GM19463 (cell line): Measurements from ENCODE around the gene PSMD12.
"Not testable (repeated sequence)": the region's sequence is repeated elsewhere in the genome, so short reads cannot be mapped to it uniquely, and the experiment has no call there.

ENCODE experiments used
- ATAC-seq: cut with Tn5 transposase; IDR thresholded peaks from one replicate; pipeline ENCODE4 v1.9.1; 2021; ENCODE audit warnings: mild to moderate bottlenecking, moderate library complexity; ENCODE audit not compliant: unreplicated experiment

Gene PSMD12

DNA sequence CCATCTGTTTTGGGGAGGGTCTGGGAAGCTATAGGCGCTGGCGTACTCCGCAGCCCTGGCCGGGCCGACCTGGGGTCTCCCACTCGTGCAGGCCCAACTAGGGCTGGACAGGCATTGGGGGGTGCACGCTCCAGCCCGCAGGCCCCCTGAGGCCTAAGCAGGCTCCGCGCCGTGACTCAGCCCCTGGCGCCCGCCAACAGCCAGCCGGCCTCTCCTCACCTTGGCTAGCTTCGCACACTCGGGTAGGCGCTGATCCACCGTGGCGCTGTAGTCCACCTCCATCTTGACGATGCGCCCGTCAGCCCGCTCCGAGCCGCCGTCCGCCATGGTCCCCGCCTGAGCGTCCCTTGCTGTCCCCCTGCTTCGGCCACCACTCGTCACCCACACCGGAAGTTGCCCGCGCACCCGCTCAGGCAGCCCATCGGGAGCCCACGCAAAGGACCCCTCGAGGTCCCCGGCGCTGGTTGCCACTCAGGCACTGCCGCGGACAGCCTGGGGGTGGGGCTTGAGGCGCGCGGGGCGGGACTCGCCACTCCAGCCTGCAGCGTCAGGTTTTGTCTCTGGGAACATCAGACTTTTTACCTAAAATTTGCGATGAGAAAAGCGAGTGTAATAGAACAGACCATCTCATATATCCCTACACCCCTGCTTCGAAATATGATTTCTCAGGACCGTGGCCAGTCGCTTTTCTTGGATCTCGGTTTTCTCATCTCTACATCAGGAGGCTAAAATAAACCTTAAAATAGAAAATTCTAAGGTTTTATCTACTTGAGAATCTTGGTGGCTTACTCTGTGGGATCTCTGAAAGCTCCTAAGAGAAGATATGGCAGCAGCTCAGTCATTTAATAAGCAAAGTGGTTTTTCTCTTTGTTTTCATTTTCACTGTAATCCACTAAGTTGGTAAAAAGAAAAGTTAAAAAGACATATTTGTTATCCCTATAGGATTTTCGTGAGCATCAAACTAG, at the start of gene PSMD12:
Gene PSMD12, minus strand, starts transcription at position 385 of the 965 bp plus-strand sequence. Its CDS starts 58 bp downstream, at position 327.
- peak; percentile 93 for ATAC-seq

DNA sequence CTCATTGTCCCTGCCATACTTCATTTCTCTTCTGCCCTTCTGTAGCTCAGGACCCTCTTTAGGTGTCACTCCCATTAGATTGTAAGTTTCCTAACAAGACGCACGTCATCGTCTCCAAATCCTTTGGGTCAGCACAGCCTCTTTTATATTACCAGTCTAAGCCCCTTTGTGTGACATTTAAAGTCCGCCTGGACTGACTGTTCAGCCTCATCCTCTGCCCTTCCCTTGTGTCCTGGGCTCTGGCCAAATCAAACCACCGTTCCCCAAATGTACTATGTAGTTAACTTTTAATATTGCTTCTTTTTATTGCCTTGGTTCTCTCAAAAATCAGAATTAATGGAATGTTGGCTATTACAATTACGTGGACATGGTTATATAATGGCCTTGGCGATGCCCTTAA, 48.9 kb upstream of the PSMD12 start:
- no peak for ATAC-seq

DNA sequence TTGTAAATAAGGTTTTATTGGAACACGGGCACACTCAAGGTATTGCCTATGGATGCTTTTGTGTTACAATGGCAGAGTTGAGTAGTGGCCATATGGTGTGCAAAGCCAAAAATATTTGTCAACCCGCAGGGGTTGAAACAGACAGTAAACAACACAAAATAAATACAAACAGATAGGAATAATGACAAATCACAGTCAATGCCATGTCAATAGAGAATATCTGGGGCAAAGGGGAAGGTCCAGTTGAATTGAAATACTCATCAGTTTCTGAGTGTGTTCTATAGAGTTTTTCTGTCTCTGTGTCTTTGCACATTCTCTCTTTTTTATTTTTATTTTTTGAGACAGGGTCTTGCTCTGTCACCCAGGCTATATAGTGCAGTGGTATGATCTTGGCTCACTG, 48.2 kb upstream of the PSMD12 start:
- ATAC-seq = no peak

DNA sequence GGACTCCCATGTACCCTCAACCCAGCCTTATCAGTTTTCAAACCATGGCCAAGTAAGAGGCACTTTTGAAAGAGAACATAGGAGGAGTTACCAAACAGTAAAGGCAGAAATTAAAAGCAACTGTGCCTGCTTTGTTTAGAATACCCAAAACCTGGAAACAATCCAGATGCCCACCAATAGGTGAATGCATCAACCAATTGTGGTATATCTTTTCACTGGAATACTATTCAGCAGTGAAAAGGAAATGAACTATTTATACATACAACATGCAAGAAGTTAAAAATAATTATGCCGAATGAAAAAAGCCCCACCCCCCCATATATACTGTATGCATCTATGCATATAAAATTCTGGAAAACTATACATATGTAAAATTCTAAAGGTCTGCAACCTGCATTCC, 47.8 kb upstream of the PSMD12 start:
- ATAC-seq = no peak

DNA sequence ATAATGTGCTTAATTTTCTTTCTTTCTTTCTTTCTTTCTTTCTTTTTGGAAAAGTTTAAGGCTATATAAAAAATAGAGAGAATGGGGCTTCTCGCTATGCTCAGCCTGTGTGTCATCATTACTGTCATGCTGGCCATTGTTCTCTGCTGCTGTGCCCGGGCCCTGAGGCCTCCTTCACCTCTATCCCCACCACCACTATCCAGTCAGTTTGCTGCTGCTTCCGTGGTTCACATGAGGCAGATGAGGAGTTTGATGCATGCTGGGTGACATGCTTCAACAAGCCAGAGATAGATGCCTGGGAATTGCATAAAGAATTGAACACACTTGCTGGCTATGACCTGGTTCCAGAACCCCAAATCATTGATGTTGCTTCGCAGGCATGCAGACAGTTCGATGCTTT, 47.0 kb upstream of the PSMD12 start:
- ATAC-seq = no peak

DNA sequence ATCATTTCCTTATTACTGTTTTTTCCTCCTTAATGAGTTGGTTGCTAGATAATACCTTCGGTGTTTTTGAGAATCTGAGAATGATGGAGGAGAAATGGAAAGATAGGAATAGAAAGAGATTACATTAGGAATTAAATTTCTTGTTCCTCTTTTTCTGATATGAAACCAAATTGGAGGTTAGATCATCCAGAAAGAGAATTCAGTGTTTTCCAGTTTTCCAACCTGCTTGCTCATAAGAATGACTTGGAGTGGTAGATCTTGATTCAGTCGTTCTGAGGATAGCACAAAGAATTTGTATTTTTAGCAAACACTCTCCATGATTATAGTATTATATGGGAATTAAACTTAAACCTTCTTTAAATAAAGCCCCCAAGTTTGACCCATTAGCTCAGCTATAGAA, 46.6 kb upstream of the PSMD12 start:
- no peak for ATAC-seq

DNA sequence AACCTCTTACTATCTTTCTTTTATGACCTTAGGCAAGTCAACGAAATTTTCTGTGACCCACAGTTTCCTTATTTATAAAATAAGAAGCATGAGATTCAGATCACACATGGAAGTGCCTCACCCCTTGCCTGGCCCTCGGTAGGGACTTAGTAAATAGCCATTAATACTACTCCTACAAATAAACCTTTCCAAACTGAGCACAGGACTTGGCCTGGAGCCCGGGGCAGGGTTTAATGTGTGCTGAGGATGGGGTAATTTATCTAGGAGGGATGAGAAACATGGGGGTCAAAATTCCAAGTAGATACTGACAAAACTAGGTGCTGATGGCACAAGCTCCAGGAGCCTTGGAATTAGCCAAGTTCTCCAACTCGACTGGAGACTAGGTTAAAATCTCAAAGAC, 45.7 kb upstream of the PSMD12 start:
- ATAC-seq = no peak

DNA sequence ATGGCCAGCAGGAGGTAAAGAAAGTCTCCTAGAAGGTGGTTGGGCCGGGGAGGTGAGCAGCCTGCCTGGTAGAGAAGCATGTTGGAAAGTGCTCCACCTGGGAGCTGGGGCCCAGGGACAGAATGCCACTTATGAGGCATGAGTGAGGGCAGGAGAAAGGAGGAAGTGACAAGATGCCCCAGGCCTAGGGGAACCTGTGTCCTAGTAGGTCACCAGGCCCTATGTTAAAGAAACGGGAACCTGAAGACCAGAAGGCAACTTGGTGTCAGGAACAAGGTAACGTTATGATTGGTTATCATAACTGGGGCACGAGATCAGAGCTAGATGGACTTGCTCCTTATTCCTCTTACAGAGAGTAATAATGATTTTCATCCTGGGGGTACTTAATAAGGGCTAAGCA, 45.0 kb upstream of the PSMD12 start:
- no peak for ATAC-seq

DNA sequence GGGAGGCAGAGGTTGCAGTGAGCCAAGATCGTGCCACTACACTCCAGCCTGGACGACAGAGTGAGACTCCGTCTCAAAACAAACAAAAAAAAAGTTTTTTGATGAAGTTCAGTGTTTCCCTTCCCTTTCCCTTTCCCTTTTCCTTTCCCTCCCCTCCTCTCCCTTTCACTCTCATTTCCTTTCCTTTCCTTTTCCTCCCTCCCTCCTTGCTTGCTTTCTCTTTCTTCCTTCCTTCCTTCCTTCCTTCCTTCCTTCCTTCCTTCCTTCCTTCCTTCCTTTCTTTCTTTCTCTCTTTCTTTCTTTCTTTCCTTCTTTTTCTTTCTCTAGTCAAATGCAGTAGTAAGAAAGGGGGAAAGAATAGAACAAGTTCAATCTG, 42.1 kb upstream of the PSMD12 start:
- not testable (repeated sequence) for ATAC-seq

DNA sequence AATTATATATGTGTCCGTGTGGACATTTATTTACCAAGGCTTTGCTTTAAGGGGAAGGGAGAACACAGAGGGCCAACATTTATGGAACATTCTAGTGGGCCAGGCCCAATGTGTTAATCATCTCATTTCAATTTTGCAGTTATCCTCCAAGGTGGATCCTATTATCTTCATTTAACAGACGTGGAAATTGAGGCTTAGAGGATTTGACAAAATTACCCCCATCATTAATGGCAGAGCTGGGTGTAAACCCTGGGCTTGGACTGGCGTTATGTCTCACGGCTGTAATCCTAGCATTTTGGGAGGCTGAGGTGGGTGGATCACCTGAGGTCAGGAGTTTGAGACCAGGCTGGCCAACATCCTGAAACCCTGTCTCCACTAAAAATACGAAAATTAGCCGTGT, 37.1 kb upstream of the PSMD12 start:
- no peak for ATAC-seq

DNA sequence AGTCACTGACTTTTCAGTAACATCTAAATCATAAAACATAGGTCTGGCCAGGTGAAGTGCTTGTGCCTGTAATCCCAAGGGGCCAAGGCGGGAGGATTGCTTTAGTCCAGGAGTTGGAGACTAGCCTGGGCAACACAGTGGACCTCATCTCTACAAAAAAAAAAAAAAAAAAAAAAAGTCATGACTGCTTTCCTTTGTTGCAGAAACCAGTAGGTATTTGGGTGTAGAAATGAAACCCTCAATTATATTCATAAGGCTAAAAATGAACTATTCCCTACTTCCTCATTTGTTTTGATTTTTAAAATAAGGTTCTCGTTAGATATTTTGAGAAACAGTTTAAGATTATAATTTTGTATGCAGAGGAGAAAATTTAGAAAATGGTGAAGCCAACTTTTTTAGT, 36.7 kb upstream of the PSMD12 start:
- no peak for ATAC-seq

DNA sequence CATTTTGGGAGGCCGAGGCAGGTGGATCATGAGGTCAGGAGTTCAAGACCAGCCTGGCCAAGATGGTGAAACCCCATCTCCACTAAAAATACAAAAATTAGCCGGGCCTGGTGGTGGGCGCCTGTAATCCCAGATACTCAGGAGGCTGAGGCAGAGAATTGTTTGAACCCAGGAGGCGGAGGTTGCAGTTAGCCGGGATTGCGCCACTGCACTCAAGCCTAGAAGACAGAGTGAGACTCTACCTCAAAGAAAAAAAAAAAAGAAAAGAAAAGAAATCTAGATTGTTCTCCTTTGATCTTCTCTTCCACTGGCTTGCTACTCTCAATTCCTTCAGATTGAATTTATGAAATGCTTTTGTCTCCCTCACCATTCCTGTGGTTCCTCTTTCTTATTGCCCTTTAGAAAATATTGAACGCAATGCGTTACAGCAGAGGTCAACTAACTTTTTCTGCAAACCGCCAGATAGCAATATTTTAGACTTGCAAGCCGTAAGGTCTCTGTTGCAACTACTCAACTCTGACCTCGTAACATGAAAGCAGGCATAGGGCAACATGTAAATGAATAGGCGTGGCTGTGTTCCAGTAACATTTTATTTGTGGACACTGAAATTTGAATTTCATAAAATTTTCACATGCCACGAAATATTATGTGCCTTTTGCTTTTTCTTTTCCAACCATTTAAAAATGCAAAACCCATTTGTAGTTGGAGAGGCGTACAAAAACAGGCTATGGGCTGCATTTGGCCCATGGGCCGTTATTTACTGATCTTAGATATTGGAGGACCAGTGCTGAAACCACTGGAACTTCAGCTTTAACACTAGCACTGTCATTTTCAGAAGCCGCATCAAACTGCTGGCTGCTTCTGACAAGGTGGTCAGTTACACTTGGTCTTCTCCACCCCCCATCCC, 35.5 kb upstream of the PSMD12 start:
- no peak for ATAC-seq

DNA sequence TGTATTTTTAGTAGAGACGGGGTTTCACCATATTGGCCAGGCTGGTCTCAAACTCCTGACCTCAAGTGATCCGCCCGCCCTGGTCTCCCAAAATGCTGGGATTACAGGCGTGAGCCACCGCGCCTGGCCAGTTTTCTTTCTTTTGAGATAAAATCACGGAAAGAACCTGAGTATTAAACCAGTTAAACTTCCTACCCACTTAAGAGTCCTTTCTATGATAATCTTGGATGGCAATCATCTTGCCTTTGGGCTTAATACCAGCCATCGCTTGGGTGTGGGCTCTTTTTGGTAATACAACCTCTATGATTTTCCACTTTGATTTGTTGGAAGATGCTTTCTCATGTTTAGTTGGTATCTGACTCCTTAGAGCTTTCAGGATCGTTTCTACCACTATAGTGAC, 34.7 kb upstream of the PSMD12 start:
- ATAC-seq = no peak

DNA sequence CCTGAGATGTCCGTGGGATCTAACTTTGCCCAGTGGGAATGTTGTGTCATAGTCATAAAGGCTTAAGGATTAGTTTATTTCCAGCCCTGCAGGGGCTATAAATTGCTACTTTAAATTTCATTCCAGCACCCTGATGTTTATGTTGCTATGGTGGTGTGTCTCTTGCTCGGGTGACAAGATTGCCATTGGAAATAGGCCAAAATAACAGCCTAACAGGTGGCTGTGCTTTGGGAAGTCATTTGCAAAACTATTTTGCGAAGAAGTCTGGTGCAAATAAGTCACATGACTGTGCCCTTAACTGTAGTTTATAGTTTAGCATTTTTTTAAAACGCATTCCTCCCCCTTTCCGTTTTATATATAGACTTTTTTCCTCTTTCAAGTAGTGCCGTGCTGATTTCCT, 33.8 kb upstream of the PSMD12 start:
- no peak for ATAC-seq

DNA sequence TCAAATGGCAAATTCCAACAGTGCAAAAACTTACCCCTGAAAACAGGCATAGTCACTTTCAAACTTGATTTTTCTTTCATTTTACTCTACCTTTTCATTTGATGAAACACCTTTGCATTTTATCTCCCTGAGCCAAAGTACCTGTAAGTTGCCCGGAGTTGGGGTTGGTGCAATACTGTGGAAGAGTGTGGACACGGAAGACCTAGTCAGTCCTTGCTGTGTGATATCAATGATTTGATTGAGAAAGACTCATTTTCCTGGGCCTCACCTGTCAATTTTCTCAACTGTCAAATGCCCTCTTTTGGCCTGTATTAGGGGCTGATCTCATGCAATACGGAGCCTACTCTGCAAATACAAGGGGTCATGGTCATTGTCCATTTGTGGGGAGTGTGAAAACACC, 33.3 kb upstream of the PSMD12 start:
- ATAC-seq = no peak

DNA sequence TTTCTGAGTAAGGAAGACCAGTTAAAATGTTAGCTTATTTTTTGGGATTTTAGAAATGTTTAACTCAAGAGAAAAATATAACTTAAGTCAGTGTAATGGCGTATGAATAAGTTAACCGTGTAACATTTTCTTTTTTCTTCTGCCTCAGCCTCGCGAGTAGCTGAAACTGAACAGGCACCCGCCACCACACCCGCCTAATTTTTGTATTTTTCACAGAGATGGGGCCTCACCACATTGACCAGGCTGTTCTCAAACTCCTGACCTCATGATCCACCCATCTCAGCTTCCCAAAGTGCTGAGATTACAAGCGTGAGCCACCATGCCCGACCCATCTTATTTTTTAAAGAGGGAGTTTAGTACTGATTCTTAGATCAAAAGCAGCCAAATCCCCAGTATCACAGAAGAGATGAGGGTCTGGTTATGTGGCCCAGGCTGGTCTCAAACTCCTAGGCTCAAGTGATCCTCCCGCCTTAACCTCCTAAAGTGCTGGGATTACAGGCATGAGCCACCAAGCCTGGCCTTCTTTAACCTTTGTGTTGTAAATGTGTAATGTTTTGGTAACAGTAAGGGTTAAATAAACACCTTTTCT, 27.5 kb upstream of the PSMD12 start:
- ATAC-seq = no peak

DNA sequence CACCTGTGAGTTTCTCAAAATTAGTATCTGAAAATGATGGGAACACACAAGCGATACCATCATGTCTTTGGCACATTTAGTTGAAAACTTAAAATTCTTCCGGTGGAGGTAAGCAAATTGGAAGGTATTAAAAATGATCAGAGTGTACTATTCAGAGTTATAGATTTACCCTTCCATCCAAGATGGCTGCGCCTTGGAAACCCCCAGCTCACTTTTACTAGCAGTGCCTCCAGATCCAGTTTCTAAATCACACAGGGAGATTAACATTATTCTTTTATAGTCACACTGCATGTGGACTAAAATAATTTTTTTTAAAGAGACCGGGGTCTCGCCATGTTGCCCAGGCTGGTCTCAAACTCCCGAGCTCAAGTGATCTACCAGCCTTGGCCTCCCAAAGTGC, 25.7 kb upstream of the PSMD12 start:
- ATAC-seq = no peak

DNA sequence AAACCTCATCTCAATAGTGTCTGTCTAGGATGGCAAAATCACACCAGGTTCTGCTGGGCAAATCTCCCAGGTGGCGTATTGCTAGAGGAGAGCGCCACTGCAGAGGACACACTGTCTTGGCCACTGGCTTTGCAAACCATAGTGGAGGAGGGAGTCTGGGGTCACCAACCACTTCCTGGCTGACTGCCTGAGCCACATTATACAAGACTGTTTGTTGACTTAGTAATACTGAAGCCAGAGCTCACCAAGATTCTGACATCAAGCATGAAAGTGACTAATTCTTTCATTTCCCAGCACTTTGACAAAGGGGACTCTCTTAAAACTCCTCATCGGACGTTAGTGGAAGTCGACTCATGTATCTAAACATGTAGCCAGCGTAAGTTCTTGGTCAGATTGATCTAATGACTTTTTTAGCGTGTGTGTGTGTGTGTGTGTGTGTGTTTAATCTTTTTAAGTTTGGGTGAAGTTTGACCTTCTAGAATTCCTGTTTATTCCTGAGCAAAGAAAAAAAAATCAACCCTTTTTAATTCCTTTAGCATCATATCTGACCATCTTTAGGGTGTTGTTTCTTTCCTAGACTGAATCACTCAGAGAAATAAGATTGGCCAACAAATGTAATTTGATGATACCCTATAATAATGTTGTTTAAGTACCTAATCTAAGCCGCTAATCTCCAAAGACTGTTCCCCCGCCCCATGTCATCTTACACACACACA, 24.4 kb upstream of the PSMD12 start:
- ATAC-seq = peak; percentile 99

DNA sequence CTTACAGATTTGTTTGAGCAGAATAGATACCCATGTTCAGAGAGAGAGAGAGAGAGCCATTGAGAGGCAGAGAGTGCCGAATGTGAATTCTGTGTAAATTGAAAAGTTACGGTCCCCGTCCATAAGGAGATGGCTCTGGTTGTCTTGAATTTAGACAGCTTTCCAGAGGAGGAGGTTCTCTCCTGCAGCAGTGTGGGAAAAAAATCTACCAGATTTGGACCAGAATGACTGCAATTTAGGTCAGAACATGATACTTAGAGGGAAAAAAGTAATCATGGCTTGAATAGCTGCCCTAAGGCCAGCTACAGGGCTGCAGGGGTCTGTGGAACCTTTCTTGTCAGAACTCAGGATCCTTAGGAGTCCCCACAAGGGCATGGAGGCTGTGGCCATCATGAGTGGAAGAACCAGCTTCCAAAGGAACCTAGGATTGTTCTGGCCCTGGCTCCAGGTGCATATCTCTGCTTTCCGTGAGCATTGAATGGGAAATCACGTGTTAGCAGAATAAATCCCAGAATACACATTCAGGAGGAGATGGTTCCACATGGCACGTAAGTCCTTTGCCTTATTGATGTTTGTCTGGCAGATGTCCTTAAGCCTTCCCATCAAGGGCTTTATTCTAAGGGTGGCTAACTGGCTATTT, 23.7 kb upstream of the PSMD12 start:
- no peak for ATAC-seq

DNA sequence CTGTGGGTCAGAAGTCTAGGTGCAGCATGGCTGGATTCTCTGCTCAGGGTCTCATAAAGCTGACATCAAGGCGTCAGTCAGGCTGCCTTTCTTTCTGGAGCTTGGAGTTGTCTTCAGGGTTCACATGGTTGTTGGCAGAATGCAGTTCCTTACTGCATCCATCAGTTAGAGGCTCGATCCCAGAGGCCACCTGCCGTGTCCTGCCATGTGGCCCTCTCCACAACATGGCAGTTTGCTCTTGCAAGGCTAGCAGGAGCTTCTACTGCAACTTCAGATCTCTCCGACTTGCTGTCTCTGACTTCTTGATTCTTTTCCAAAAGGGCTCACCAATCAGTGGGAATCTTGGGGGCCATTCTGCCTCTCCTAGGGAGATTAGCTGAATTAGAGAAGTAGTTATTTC, 22.6 kb upstream of the PSMD12 start:
- ATAC-seq = no peak
